ENCODE results near the gene IFNG-AS1. TPM values are rescaled to one million over a fixed set of nuclear protein-coding genes. Genes with fewer than 3 reads are reported as not detected.

Gene IFNG-AS1
- total RNA-seq, 4 donors from 2014 or later, result not detected

DNA sequence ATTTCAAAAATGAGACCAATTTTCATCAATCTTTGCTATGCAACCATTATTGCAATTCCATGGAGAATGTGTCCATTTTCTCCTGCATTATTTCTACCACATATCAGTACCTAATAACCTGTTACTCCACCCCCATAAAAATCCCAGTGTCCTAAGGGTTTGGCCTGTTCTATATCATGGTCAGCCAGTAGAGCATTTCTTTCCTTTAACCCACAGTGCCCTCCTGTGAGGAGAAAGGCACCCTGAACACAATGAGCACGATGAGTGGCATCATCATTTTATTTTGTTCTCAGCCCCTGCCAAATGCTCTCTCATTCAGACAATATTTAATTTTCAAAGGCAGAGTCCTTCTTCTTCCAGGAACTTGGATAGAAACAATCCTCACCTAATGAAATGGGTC lies 11.6 kb upstream of the IFNG-AS1 start:
- Histone ChIP-seq H3K36me3 (no peaks in the 10 kb centered on the region), H3K27ac (no peak overlapping the region), H3K27me3 (no peaks in the 10 kb centered on the region), H3K4me1 (no peaks in the 10 kb centered on the region), H3K9me3 (no peaks in the 10 kb centered on the region), H3K4me3 (no peak overlapping the region)
- TF ChIP-seq EP300 (IDR thresholded peaks at IDR 0.05) (no peak), POLR2A (IDR thresholded peaks at IDR 0.05) (no peak), POLR2AphosphoS5 (IDR thresholded peaks at IDR 0.05) (no peak), CTCF (IDR thresholded peaks at IDR 0.05) (no peak)
- 93% methylated on average over 1 of the region's 1 CpG; no CpG with 5 or more reads in 1 of the 2 donors for WGBS, 2 donors (ENCODE audit: low coverage in 1 of 2)
- ATAC-seq, result no peak

- H3K4me3 ChIP-seq, result no peak overlapping the region
- H3K36me3 ChIP-seq, result no peaks in the 10 kb centered on the region
- H3K27me3 ChIP-seq, result no peaks in the 10 kb centered on the region
- TF ChIP-seq CTCF (IDR thresholded peaks at IDR 0.05) (no peak), EP300 (IDR thresholded peaks at IDR 0.05) (no peak), POLR2A (IDR thresholded peaks at IDR 0.05) (no peak), POLR2AphosphoS5 (IDR thresholded peaks at IDR 0.05) (no peak)
- no peaks in the 10 kb centered on the region for H3K4me1 ChIP-seq
- WGBS, 2 donors (ENCODE audit: low coverage in 1 of 2), result 80 to 100% methylated on average over 1 of the region's 1 CpG
- H3K9me3 ChIP-seq, result no peaks in the 10 kb centered on the region
- no peak overlapping the region for H3K27ac ChIP-seq
- no peak for ATAC-seq
Observed at GRCh38 chr12:67980391-67980790, 8.9 kb upstream of the IFNG-AS1 start.

DNA sequence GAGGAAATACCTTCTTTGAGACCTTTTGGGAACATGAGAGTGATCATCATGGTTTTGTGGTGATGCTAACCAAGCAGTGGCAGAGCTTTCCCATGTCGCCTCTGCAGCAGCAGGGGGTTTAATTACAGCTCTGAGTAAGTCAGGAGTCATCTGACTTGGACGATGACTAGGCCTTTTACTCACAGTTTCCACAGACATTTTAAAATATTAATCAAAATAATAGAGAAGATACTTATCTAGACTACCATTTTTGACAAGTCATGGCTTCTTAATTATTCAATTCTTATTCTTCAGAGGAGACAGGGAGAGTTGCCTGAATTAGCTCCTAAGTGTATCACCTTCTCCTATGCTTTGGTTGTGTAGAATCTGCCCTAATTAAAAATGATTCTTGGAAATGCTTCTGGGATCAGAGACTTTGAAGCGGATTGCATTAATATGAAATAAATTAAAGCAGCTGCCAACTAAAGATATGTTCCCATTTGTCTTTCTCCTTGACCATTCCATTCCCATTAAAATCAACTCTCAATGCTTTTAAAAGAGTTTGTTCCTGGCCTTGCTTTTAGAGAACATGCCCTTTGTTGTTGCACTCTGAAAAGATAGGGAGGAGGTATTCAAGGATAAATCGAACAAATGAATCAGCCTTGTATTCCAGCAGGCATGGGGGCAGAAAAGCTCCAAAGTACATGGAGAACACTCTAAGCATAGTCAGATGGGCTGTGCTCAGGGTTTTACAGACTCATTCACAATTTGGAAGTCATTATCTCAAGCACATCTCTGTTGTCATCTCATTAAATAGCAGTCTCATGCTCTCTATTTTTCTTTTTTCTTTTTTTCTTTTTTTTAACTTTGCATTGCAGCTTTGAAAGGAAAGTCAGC lies 7.7 kb upstream of the IFNG-AS1 start:
- Histone ChIP-seq H3K9me3 (no peaks in the 10 kb centered on the region), H3K27ac (no peak overlapping the region), H3K36me3 (no peaks in the 10 kb centered on the region), H3K27me3 (no peaks in the 10 kb centered on the region), H3K4me1 (no peaks in the 10 kb centered on the region), H3K4me3 (no peak overlapping the region)
- TF ChIP-seq CTCF (IDR thresholded peaks at IDR 0.05) (no peak), POLR2A (IDR thresholded peaks at IDR 0.05) (no peak), EP300 (IDR thresholded peaks at IDR 0.05) (no peak), POLR2AphosphoS5 (IDR thresholded peaks at IDR 0.05) (no peak)
- 38 to 41% methylated on average over 3 to 4 of the region's 4 CpGs for WGBS, 2 donors (ENCODE audit: low coverage in 1 of 2)
- ATAC-seq, result no peak

DNA sequence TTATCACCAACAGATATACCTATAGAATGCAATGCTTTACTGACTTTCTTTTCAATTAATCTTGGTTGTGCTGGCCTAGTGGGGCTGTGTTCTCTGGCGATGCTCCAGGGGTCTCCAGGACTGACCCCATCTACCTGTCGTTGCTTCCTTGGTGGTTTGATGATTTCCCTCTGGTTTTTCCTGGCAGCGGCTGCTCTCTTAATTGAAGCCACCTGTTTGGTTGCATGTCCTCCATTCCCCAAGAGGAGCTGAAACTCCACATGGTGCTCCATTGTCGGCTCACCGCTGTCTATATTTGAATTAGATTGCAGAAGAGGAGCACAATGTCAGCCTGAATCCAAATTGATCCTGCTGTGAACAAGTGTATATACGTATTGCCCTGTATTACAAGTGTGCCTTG lies 7.1 kb upstream of the IFNG-AS1 start:
- Histone ChIP-seq H3K4me1 (no peaks in the 10 kb centered on the region), H3K4me3 (no peak overlapping the region), H3K27ac (no peak overlapping the region), H3K9me3 (no peaks in the 10 kb centered on the region), H3K27me3 (no peaks in the 10 kb centered on the region), H3K36me3 (no peaks in the 10 kb centered on the region)
- ATAC-seq, result no peak
- 38 to 65% methylated on average over 2 to 4 of the region's 6 CpGs for WGBS, 2 donors (ENCODE audit: low coverage in 1 of 2)
- TF ChIP-seq POLR2AphosphoS5 (IDR thresholded peaks at IDR 0.05), result no peak
- TF ChIP-seq EP300 (IDR thresholded peaks at IDR 0.05), result no peak
- TF ChIP-seq POLR2A (IDR thresholded peaks at IDR 0.05), result no peak
- TF ChIP-seq CTCF (IDR thresholded peaks at IDR 0.05), result no peak

- H3K4me3 ChIP-seq, result no peak overlapping the region
- no peak for ATAC-seq
- H3K9me3 ChIP-seq, result no peaks in the 10 kb centered on the region
- no peak overlapping the region for H3K27ac ChIP-seq
- H3K27me3 ChIP-seq, result no peaks in the 10 kb centered on the region
- no peaks in the 10 kb centered on the region for H3K4me1 ChIP-seq
- no peaks in the 10 kb centered on the region for H3K36me3 ChIP-seq
- TF ChIP-seq POLR2A (IDR thresholded peaks at IDR 0.05), result no peak
- no peak for TF ChIP-seq EP300 (IDR thresholded peaks at IDR 0.05)
- TF ChIP-seq POLR2AphosphoS5 (IDR thresholded peaks at IDR 0.05), result no peak
- no peak for TF ChIP-seq CTCF (IDR thresholded peaks at IDR 0.05)
Observed at GRCh38 chr12:67986632-67987031, 2.6 kb upstream of the IFNG-AS1 start.

Data from gastroesophageal sphincter (tissue), 4 donors.